Transverse colon (tissue), 4 donors: ENCODE measurements around the gene SDK1.

Experiments
- CTCF ChIP-seq, 5 experiments: fragments of 200-600 bp in 3 of 5; fragments of 450-650 bp in 2 of 5; sonication (generic) in 3 of 5; IDR thresholded peaks; 1 replicate in 2 of 5; 2 replicates in 3 of 5; pipeline ENCODE4 v1.5.1; 2016 to 2017; ENCODE audit warnings: antibody characterized with exemption in 5 of 5, inconsistent platforms in 3 of 5, mild to moderate bottlenecking in 2 of 5, moderate library complexity in 1 of 5
- EP300 ChIP-seq: sonication (generic); formaldehyde crosslinking; IDR thresholded peaks from one replicate; pipeline ENCODE4 v1.6.1; 2017; ENCODE audit warnings: antibody characterized with exemption, low read depth
- POLR2A ChIP-seq: fragments of 450-650 bp; IDR thresholded peaks from one replicate; pipeline ENCODE4 v1.6.1; 2016; ENCODE audit warnings: antibody characterized with exemption, mild to moderate bottlenecking, moderate library complexity
- POLR2AphosphoS5 ChIP-seq, 3 donors: sonication (generic); formaldehyde crosslinking; IDR thresholded peaks; one replicate each; pipeline ENCODE4 v1.6.1; 2016; ENCODE audit warnings: antibody characterized with exemption in 3 of 3

- no peak for TF ChIP-seq POLR2AphosphoS5 (IDR thresholded peaks at IDR 0.05)
- TF ChIP-seq CTCF (IDR thresholded peaks at IDR 0.05): no peak
- no peak for TF ChIP-seq POLR2A
- TF ChIP-seq EP300: no peak
Measured at GRCh38 chr7:4029941-4030340, 728.9 kb downstream of the SDK1 start.
